Memory B cell (primary cell): ENCODE results near the gene ZNF850.
"Not testable (repeated sequence)": the region's sequence is repeated elsewhere in the genome, so short reads cannot be mapped to it uniquely, and the experiment has no call there.

Source experiments
- ATAC-seq: fragments of 150-1000 bp; cut with Tn5 transposase; 2 replicates; pipeline ENCODE4 v1.10.0; 2021; ENCODE audit warnings: low read depth, mild to moderate bottlenecking, moderate library complexity
- DNase-seq, 2 donors: peaks; one replicate each; pipeline ENCODE4 v3.0.0; 2022; ENCODE audit warnings: low spot score in 2 of 2
- H3K27ac Mint-ChIP-seq: one replicate; pipeline ENCODE4 v1.8.0; 2022; ENCODE audit warnings: mild to moderate bottlenecking, moderate library complexity, mixed read lengths
- H3K27me3 Mint-ChIP-seq: one replicate; pipeline ENCODE4 v1.8.0; 2022; ENCODE audit warnings: mixed read lengths
- H3K36me3 Mint-ChIP-seq: one replicate; pipeline ENCODE4 v1.8.0; 2022; ENCODE audit warnings: mild to moderate bottlenecking, mixed read lengths
- H3K4me1 Mint-ChIP-seq: one replicate; pipeline ENCODE4 v1.8.0; 2022; ENCODE audit warnings: mixed read lengths
- H3K4me3 Mint-ChIP-seq: one replicate; pipeline ENCODE4 v1.8.0; 2022; ENCODE audit warnings: mild to moderate bottlenecking, moderate library complexity, mixed read lengths
- H3K9me3 Mint-ChIP-seq: one replicate; pipeline ENCODE4 v1.8.0; 2022; ENCODE audit warnings: mixed read lengths

The ZNF850 gene

GRCh38 chr19:36772311-36773222 is at the start of gene ZNF850:
Gene ZNF850, minus strand, starts transcription at chr19:36772807. Its CDS starts 10,201 bp downstream, at chr19:36762606.
- H3K36me3 Mint-ChIP-seq: peaks cover 12% of the 10 kb centered on the region
- peak within 1 kb of the TSS; percentile 98 for H3K4me3 Mint-ChIP-seq
- H3K27ac Mint-ChIP-seq: peak within 1 kb of the TSS; percentile 86
- H3K27me3 Mint-ChIP-seq: no peaks in the 10 kb centered on the region
- peaks cover 23% of the 10 kb centered on the region for H3K4me1 Mint-ChIP-seq
- peaks cover 5% of the 10 kb centered on the region for H3K9me3 Mint-ChIP-seq
- DNase-seq (peak; percentile 93 to 97), ATAC-seq (peak; percentile 87)

DNA sequence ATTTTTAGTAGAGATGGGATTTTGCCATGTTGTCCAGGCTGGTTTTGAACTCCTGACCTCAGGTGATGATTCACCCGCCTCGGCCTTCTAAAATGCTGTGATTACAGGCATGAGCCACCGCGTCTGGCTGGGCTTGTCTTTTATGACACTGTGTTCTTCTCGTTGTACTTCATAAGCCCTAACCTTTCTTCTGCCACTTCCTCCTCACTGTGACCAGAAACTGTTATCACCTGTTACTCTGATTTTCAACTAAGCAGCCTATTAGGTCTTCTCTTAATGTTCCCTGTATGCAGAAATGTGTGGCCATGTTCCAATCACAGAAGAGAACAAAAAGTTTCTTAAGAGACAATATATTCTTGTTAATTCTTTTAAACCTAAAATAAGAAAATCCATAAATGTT is 49.2 kb upstream of the ZNF850 start:
- Mint-ChIP-seq H3K27me3 (no peaks in the 10 kb centered on the region), H3K27ac (no peak overlapping the region), H3K36me3 (peaks cover 64% of the 10 kb centered on the region)

GRCh38 chr19:36819130-36819630 is 46.6 kb upstream of the ZNF850 start:
- peaks cover 6% of the 10 kb centered on the region for H3K9me3 Mint-ChIP-seq
- no peaks in the 10 kb centered on the region for H3K27me3 Mint-ChIP-seq
- no peak overlapping the region for H3K27ac Mint-ChIP-seq
- ATAC-seq (no peak), DNase-seq (no peak)
- peaks cover 52% of the 10 kb centered on the region for H3K36me3 Mint-ChIP-seq
- H3K4me3 Mint-ChIP-seq: no peak overlapping the region
- no peaks in the 10 kb centered on the region for H3K4me1 Mint-ChIP-seq

More for the DNA sequence above, 49.2 kb upstream of the ZNF850 start:
- Mint-ChIP-seq H3K4me3 (no peak overlapping the region), H3K9me3 (peaks cover 15% of the 10 kb centered on the region), H3K4me1 (no peaks in the 10 kb centered on the region)
- no peak for DNase-seq
- ATAC-seq: no peak

DNA sequence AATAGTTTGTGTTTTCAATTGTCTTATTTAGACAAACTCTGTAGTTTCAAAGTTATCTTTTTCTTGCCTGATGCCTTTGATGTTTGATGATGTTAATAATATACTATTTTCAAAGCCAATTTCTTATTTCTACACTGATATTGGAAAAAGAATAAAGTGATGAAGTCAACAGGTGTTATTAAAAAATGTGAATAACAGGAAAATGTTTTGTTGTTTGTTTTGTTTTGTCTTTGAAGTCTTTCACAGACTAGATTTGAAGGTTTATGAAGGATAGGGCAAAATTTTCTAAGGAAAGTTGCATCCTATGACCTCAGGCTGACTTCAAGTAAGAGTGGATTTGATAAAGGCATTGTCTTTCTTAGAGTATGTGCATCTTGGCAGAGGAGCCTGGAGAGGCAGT is 34.4 kb upstream of the ZNF850 start:
- no peaks in the 10 kb centered on the region for H3K4me1 Mint-ChIP-seq
- peaks cover 51% of the 10 kb centered on the region for H3K36me3 Mint-ChIP-seq
- H3K27ac Mint-ChIP-seq: no peak overlapping the region
- no peak overlapping the region for H3K4me3 Mint-ChIP-seq
- DNase-seq: no peak
- H3K9me3 Mint-ChIP-seq: peaks cover 21% of the 10 kb centered on the region
- ATAC-seq: no peak
- H3K27me3 Mint-ChIP-seq: no peaks in the 10 kb centered on the region

DNA sequence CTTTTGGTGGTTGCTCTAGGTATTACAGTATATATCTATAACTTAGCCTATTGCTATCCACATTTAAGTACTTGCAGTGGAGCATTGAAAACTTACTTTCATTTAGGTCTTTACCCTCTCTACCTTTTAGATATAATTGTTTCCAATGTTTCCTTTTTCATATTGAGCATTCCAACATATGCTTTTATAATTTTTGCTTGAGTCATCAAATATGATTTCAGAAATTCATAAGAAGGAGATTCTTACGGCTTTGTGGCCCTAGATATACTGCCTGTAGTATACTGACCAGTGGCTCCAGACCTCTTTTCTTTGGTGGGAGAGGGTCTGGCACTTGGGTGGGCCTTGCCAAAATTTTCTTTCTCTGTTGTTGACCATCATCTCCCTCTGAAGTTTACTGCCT is 32.8 kb upstream of the ZNF850 start:
- DNase-seq (no peak), ATAC-seq (no peak)
- Mint-ChIP-seq H3K9me3 (peaks cover 15% of the 10 kb centered on the region), H3K4me1 (no peaks in the 10 kb centered on the region), H3K27me3 (no peaks in the 10 kb centered on the region), H3K27ac (no peak overlapping the region), H3K4me3 (no peak overlapping the region), H3K36me3 (peaks cover 51% of the 10 kb centered on the region)

GRCh38 chr19:36797786-36798108 is 25.1 kb upstream of the ZNF850 start:
- H3K36me3 Mint-ChIP-seq: peaks cover 25% of the 10 kb centered on the region
- H3K27me3 Mint-ChIP-seq: no peaks in the 10 kb centered on the region
- DNase-seq (no peak), ATAC-seq (no peak)
- peak overlapping the region; percentile 99 for H3K27ac Mint-ChIP-seq
- H3K4me1 Mint-ChIP-seq: peaks cover 3% of the 10 kb centered on the region
- peaks cover 12% of the 10 kb centered on the region for H3K9me3 Mint-ChIP-seq
- H3K4me3 Mint-ChIP-seq: peak overlapping the region; percentile 99

DNA sequence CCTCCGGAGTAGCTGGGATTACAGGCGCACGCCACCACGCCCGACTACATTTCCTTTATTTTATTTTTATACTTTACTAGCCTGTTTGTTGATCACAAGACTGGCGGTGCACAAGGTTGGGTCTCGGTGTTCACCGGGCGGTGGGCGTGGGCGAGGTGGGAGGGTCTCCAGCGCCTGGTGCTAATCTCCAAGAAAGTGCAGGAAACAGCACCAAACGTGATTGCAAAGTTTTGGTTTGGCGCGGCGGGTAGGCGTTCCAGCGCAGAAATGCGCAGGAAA is 24.0 kb upstream of the ZNF850 start:
- H3K36me3 Mint-ChIP-seq: peaks cover 26% of the 10 kb centered on the region
- DNase-seq: no peak
- H3K4me3 Mint-ChIP-seq: peak overlapping the region; percentile 99
- ATAC-seq: no peak
- peak overlapping the region; percentile 99 for H3K27ac Mint-ChIP-seq
- H3K9me3 Mint-ChIP-seq: peaks cover 17% of the 10 kb centered on the region
- peaks cover 3% of the 10 kb centered on the region for H3K4me1 Mint-ChIP-seq
- H3K27me3 Mint-ChIP-seq: peaks cover 4% of the 10 kb centered on the region

GRCh38 chr19:36791420-36792141 is 19.0 kb upstream of the ZNF850 start:
- Mint-ChIP-seq H3K36me3 (peaks cover 15% of the 10 kb centered on the region), H3K4me3 (peak overlapping the region; percentile 4), H3K9me3 (peaks cover 12% of the 10 kb centered on the region)
- H3K27me3 Mint-ChIP-seq, H3K27ac Mint-ChIP-seq, DNase-seq, H3K4me1 Mint-ChIP-seq: not testable (repeated sequence)
- ATAC-seq: peak; percentile 91

DNA sequence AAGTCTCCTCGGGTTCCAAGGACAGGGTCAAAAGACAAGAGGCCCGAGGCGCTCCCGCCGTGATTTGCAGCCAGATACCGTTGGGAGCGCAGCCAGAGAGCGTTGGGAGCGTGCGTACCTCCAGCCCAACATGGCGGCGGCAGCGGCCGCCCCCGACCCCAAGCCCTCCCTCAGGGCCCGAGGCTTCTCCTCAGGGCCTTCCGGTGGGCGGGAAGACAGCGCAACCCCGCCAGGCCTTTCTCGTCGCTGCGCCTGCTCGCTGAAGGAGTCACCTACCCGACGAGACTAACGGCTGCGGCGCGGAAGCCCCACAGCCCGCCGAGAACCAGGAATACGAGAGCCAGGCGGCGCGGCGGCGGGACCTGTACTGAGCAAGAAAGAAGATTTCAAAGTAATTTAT is 3.2 kb upstream of the ZNF850 start:
- ATAC-seq (no peak), DNase-seq (no peak)
- Mint-ChIP-seq H3K4me3 (peak overlapping the region; percentile 55), H3K27me3 (no peaks in the 10 kb centered on the region), H3K9me3 (peaks cover 8% of the 10 kb centered on the region), H3K27ac (no peak overlapping the region), H3K4me1 (peaks cover 22% of the 10 kb centered on the region), H3K36me3 (peaks cover 12% of the 10 kb centered on the region)

DNA sequence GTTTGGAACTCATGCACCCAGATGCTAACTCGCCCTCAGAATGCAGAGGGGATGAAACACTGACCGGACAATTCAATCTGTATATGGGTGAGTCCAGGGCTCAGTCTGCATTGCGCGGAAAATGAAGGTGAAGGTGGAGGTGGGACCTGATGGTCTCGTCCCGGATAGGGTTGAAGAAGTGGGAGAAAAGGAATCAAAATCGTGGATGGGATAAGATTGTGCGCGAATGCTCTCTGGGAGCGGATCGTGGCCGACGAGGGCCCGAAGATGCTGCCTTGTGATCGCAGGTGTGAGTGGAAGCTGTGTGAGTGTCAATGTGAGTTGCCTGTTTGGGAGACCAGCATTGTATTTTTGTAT is 594 bp upstream of the ZNF850 start:
- Mint-ChIP-seq H3K9me3 (peaks cover 8% of the 10 kb centered on the region), H3K36me3 (peaks cover 15% of the 10 kb centered on the region), H3K4me3 (peak overlapping the region; percentile 98), H3K4me1 (peaks cover 23% of the 10 kb centered on the region), H3K27me3 (no peaks in the 10 kb centered on the region), H3K27ac (peak overlapping the region; percentile 86)
- peak; percentile 6 for ATAC-seq
- no peak for DNase-seq

- peaks cover 15% of the 10 kb centered on the region for H3K36me3 Mint-ChIP-seq
These were observed 1.1 kb downstream of the ZNF850 start for GRCh38 chr19:36771261-36772231.

GRCh38 chr19:36750066-36750691 is 22.4 kb downstream of the ZNF850 start:
- H3K4me1 Mint-ChIP-seq: no peaks in the 10 kb centered on the region
- no peak overlapping the region for H3K4me3 Mint-ChIP-seq
- ATAC-seq (no peak), DNase-seq (no peak)
- no peaks in the 10 kb centered on the region for H3K27me3 Mint-ChIP-seq
- no peak overlapping the region for H3K27ac Mint-ChIP-seq
- peaks cover 69% of the 10 kb centered on the region for H3K36me3 Mint-ChIP-seq
- peaks cover 16% of the 10 kb centered on the region for H3K9me3 Mint-ChIP-seq

More at GRCh38 chr19:36771261-36772231, 1.1 kb downstream of the ZNF850 start:
- ATAC-seq: no peak
- Mint-ChIP-seq H3K27me3 (no peaks in the 10 kb centered on the region), H3K4me1 (peaks cover 23% of the 10 kb centered on the region), H3K27ac (peak overlapping the region; percentile 86), H3K9me3 (peaks cover 5% of the 10 kb centered on the region), H3K4me3 (peak overlapping the region; percentile 98)
- DNase-seq: peak in 1 of 2 donors; percentile 28

GRCh38 chr19:36749613-36750012 is 23.0 kb downstream of the ZNF850 start:
- ATAC-seq, H3K27ac Mint-ChIP-seq, H3K27me3 Mint-ChIP-seq, H3K4me3 Mint-ChIP-seq, DNase-seq, H3K4me1 Mint-ChIP-seq: not testable (repeated sequence)
- Mint-ChIP-seq H3K9me3 (peaks cover 16% of the 10 kb centered on the region), H3K36me3 (peaks cover 67% of the 10 kb centered on the region)
